C4-2B (cell line): ENCODE measurements around the gene KCNJ1.

Experiments used
- ZFX ChIP-seq: fragments of 450-650 bp; IDR thresholded peaks from 2 replicates; pipeline ENCODE4 v1.6.1; 2017
- TF ChIP-seq, protein P1 (sequence below): fragments of 450-650 bp; conservative IDR thresholded peaks from 2 replicates; pipeline ENCODE4 v1.5.1; 2017; ENCODE audit warnings: mild to moderate bottlenecking

DNA sequence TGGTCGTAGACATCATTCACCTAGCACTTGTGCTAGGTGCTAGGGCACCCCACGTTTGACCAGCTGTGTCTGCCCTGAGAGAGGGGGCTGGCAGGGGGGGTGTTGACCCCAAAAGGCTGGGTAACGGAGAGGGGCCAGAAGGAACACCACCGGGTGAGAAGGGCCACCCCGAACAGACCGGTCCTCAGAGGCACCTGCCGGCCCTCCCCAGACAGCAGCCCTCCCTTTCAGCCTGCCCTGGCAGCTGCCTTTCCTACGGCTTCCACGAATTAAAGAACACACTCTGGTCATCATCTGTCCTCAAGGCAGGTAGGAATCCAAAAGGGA lies 23.1 kb upstream of the KCNJ1 start:
- TF ChIP-seq, protein P1, sequence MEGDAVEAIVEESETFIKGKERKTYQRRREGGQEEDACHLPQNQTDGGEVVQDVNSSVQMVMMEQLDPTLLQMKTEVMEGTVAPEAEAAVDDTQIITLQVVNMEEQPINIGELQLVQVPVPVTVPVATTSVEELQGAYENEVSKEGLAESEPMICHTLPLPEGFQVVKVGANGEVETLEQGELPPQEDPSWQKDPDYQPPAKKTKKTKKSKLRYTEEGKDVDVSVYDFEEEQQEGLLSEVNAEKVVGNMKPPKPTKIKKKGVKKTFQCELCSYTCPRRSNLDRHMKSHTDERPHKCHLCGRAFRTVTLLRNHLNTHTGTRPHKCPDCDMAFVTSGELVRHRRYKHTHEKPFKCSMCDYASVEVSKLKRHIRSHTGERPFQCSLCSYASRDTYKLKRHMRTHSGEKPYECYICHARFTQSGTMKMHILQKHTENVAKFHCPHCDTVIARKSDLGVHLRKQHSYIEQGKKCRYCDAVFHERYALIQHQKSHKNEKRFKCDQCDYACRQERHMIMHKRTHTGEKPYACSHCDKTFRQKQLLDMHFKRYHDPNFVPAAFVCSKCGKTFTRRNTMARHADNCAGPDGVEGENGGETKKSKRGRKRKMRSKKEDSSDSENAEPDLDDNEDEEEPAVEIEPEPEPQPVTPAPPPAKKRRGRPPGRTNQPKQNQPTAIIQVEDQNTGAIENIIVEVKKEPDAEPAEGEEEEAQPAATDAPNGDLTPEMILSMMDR: no peak
- no peak for TF ChIP-seq ZFX
